GM12875 (cell line): ENCODE results near the gene CDK1.

Experiments
- H3K4me3 ChIP-seq: one replicate; pipeline ENCODE4 v1.5.1; 2011; ENCODE audit warnings: low read depth, low read length, control low read depth
- TF ChIP-seq, protein P1 (sequence below): IDR thresholded peaks from 2 replicates; pipeline ENCODE4 v1.5.1; 2011; ENCODE audit warnings: low read depth, mild to moderate bottlenecking, control low read depth, inconsistent platforms, low read length, moderate library complexity, borderline replicate concordance; ENCODE audit not compliant: insufficient read depth

CDK1 gene

DNA sequence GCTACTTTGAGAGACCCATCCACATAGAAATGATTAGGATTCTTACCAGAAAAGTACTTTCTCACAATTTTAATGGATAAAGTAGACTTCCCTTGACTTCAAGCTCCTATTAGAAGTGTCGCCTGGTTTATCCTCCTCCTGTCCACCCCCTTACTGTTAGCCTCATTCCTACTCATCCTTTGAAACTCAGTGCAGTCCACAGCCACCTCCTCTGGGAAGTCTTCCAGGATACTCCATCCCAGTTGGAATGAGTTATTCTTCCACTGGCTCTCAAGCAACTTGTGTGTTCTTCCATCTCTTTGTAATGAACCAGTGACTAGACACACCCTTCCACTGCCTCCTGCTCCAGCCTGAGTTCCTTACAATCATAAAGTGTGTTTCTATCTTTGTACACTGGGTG lies 25.1 kb upstream of the CDK1 start:
- TF ChIP-seq, protein P1, sequence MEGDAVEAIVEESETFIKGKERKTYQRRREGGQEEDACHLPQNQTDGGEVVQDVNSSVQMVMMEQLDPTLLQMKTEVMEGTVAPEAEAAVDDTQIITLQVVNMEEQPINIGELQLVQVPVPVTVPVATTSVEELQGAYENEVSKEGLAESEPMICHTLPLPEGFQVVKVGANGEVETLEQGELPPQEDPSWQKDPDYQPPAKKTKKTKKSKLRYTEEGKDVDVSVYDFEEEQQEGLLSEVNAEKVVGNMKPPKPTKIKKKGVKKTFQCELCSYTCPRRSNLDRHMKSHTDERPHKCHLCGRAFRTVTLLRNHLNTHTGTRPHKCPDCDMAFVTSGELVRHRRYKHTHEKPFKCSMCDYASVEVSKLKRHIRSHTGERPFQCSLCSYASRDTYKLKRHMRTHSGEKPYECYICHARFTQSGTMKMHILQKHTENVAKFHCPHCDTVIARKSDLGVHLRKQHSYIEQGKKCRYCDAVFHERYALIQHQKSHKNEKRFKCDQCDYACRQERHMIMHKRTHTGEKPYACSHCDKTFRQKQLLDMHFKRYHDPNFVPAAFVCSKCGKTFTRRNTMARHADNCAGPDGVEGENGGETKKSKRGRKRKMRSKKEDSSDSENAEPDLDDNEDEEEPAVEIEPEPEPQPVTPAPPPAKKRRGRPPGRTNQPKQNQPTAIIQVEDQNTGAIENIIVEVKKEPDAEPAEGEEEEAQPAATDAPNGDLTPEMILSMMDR, result no peak
- no peak overlapping the region for H3K4me3 ChIP-seq

DNA sequence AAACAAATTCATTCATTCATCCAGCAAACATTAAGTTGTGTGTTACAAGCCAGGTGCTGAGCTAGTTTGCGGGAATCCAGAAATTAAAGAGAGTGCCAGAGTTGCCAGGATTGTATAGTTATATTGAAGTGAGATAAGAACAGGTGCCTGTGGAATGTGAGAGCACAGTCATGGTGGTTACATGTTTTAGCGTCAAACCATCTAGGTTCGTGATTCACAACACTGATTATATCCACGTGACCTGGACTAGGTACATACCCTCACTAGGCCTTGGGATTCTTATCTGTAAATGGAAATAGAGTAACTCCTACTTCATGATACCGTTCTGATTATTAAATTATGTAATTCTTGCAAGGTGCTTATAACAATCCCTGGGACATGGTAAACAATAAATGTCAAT lies 24.5 kb upstream of the CDK1 start:
- no peak overlapping the region for H3K4me3 ChIP-seq
- TF ChIP-seq, protein P1, result no peak

DNA sequence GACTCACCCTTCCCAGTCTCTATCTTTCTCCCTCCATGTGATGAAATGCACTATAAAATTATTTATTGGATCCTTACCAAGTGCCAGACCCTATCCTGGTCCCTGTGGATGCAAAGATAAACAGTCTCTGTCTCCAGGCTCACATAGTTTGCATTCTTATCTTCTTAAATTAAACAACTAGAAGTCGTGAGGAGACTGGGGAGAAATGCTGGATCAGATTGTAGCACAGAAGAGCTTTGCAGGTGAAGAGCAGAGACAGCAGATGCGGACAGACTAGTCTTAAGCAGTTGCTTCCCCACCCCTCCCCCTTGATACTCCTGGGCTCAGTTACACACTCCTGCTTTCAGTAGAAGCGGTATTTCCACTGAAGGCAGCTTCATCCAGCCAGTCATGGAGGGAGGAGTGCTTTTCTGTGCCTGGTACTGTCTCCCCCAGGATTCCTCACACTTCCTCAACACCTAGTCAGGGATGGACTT lies 20.8 kb upstream of the CDK1 start:
- H3K4me3 ChIP-seq, result no peak overlapping the region
- TF ChIP-seq, protein P1, result no peak

- TF ChIP-seq, protein P1, result no peak
- H3K4me3 ChIP-seq, result no peak overlapping the region
These were observed 19.1 kb upstream of the CDK1 start for GRCh38 chr10:60759181-60759580.

GRCh38 chr10:60760711-60761210 lies 17.5 kb upstream of the CDK1 start:
- TF ChIP-seq, protein P1, result no peak
- no peak overlapping the region for H3K4me3 ChIP-seq

DNA sequence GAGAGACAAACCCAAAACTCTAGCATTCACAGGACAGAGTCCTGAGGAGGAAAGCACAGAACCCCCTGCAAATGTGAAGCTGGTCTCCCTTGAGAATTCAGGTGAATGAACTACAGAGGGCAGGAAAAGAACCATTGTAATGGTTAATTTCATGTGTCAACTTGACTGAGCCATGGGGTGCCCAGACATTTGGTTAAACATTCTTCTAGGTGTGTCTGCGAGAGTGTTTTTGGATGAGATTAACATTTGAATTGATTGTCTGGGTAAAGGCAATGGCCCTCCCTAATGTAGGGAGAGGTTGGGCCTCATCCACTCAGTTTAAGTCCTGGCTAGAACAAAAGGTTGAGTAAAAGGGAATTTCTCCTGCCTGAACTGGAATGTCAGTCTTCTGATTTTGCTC lies 15.7 kb upstream of the CDK1 start:
- H3K4me3 ChIP-seq, result no peak overlapping the region
- TF ChIP-seq, protein P1, result no peak

- no peak overlapping the region for H3K4me3 ChIP-seq
- TF ChIP-seq, protein P1, result no peak
These were observed 10.9 kb upstream of the CDK1 start for GRCh38 chr10:60767424-60767823.
